ENCODE measurements around the gene HES5. TPM values are rescaled to one million over a fixed set of nuclear protein-coding genes. Genes with fewer than 3 reads are reported as not detected.

Gene HES5
- total and polyA plus RNA-seq, 2 experiments from 2014 or later, result 0.16 to 0.21 TPM

DNA sequence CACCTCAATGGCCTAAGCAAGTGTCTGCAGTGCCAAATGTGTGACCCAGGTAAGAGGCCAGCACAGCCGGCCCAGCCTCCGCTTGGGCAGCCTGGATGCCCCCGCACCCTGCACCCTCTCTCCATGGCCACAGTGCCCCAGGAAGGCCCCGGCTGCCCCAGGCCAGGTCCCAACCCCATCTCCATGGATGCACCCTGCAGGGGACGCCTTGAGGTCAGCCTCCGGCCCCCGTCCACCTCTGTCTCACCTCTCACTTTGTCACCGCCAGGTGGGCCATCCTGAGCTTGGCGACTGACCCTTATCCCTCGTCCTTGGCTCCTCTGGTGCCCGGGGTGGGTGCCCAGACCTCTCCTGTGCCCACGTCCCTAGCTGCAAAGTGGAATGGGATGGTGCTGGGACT, 28.4 kb upstream of the HES5 start:
- Histone ChIP-seq H3K27me3 (ENCODE audit: insufficient read depth) (no peaks in the 10 kb centered on the region), H3K79me2 (replicated peaks; ENCODE audit: insufficient read depth) (no peaks in the 10 kb centered on the region), H3F3A (replicated peaks; ENCODE audit: low read depth) (no peaks in the 10 kb centered on the region), H3K27ac (ENCODE audit: low read depth) (no peak overlapping the region), H3K4me2 (no peak overlapping the region), H3K4me3 (no peak overlapping the region), H3K36me3 (ENCODE audit: insufficient read depth) (no peaks in the 10 kb centered on the region), H2AFZ (no peak overlapping the region), H3K9me2 (ENCODE audit: insufficient read depth) (no peaks in the 10 kb centered on the region), H3K4me1 (ENCODE audit: insufficient read depth) (no peaks in the 10 kb centered on the region), H4K20me1 (replicated peaks; ENCODE audit: insufficient read depth) (no peaks in the 10 kb centered on the region)
- ATAC-seq, result no peak
- peaks cover 7% of the 10 kb centered on the region; the same call in 2 of the 3 replicates for H3K4me1 Mint-ChIP-seq
- no peaks in the 10 kb centered on the region; the same call in 2 of the 3 replicates for H3K36me3 Mint-ChIP-seq (ENCODE audit: low read depth)
- H3K27me3 Mint-ChIP-seq (ENCODE audit: insufficient read depth, low read depth, poor library complexity), result peaks cover 3% of the 10 kb centered on the region
- H3K9me3 Mint-ChIP-seq, result no peaks in the 10 kb centered on the region
- H3K27ac Mint-ChIP-seq, result no peak overlapping the region
- H3K4me3 Mint-ChIP-seq, result no peak overlapping the region
- no peak for DNase-seq (ENCODE audit: low spot score)
- no peak for TF ChIP-seq EZH2phosphoT487 (IDR thresholded peaks at IDR 0.05; ENCODE audit: unreplicated experiment)
- TF ChIP-seq ETS1 (IDR thresholded peaks at IDR 0.05), result no peak
- TF ChIP-seq JUNB (IDR thresholded peaks at IDR 0.05; ENCODE audit: unreplicated experiment), result no peak
- TF ChIP-seq ZNF114 (CRISPR knock-in tag; IDR thresholded peaks at IDR 0.05), result no peak
- TF ChIP-seq ZNF331 (CRISPR knock-in tag; IDR thresholded peaks at IDR 0.05; ENCODE audit: low read depth), result no peak
- TF ChIP-seq NANOG (IDR thresholded peaks at IDR 0.05; ENCODE audit: borderline replicate concordance), result no peak
- no peak for TF ChIP-seq POLR2AphosphoS5 (IDR thresholded peaks at IDR 0.05; ENCODE audit: low read depth)
- TF ChIP-seq REST (IDR thresholded peaks at IDR 0.05; ENCODE audit: unreplicated experiment), result no peak
- no peak for TF ChIP-seq EZH2 (IDR thresholded peaks at IDR 0.05; ENCODE audit: low read depth, unreplicated experiment)

DNA sequence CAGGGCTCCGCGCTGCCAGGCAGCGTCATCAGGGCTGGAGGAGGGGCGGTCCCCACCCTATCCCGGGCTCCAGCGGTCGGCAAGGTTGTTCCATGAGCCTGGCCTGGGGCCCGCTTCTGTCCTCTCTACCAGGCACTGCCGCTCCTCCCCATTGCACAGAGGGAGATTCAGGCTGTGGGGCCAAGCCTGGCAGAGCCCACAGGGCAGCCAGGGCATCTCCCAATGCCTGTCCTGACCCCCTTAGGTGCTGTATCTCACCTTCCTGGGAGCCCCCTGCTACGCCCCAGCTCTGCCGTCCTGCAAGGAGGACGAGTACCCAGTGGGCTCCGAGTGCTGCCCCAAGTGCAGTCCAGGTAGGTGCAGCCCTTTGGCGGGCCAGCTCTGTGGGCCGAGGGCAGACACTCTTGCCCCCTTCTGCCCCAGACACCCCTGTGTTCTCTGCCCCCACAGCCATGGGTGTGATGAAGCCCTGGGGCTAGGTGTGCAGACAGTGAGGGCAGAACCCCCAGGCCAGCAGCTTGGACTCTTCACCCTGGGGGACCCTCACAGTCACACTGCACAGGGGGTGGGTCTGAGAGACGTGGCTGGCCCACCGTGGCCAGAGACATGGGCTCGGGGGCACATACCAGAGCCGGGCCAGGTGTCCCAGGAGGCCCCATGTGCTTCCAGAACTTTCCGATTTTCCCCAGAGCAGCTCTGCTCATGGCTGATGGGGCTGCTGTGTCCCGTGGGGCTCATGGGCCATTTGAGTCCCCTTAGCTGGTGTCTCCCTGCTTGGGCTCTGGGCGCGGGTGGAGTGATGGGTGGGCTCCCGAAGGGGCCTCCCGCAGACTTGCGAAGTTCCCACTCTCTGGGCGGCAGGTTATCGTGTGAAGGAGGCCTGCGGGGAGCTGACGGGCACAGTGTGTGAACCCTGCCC, 27.7 kb upstream of the HES5 start:
- H3K4me1 Mint-ChIP-seq, result peaks cover 7% of the 10 kb centered on the region; the same call in 2 of the 3 replicates
- no peak overlapping the region for H2AFZ ChIP-seq
- no peaks in the 10 kb centered on the region for H3K4me1 ChIP-seq (ENCODE audit: insufficient read depth)
- H3K27ac Mint-ChIP-seq, result no peak overlapping the region
- no peak overlapping the region for H3K27ac ChIP-seq (ENCODE audit: low read depth)
- H3K9me2 ChIP-seq (ENCODE audit: insufficient read depth), result no peaks in the 10 kb centered on the region
- H4K20me1 ChIP-seq (replicated peaks; ENCODE audit: insufficient read depth), result no peaks in the 10 kb centered on the region
- no peak overlapping the region for H3K4me3 ChIP-seq
- H3K79me2 ChIP-seq (replicated peaks; ENCODE audit: insufficient read depth), result no peaks in the 10 kb centered on the region
- H3K36me3 ChIP-seq (ENCODE audit: insufficient read depth), result no peaks in the 10 kb centered on the region
- no peaks in the 10 kb centered on the region for H3K9me3 Mint-ChIP-seq
- no peaks in the 10 kb centered on the region; the same call in 2 of the 3 replicates for H3K36me3 Mint-ChIP-seq (ENCODE audit: low read depth)
- DNase-seq (ENCODE audit: low spot score) (no peak), ATAC-seq (no peak)
- no peak overlapping the region for H3K4me2 ChIP-seq
- no peaks in the 10 kb centered on the region for H3F3A ChIP-seq (replicated peaks; ENCODE audit: low read depth)
- H3K4me3 Mint-ChIP-seq, result no peak overlapping the region
- H3K27me3 ChIP-seq (ENCODE audit: insufficient read depth), result no peaks in the 10 kb centered on the region
- H3K27me3 Mint-ChIP-seq (ENCODE audit: insufficient read depth, low read depth, poor library complexity), result peaks cover 3% of the 10 kb centered on the region
- TF ChIP-seq EZH2phosphoT487 (IDR thresholded peaks at IDR 0.05; ENCODE audit: unreplicated experiment) (no peak), ZNF331 (CRISPR knock-in tag; IDR thresholded peaks at IDR 0.05; ENCODE audit: low read depth) (no peak), POLR2AphosphoS5 (IDR thresholded peaks at IDR 0.05; ENCODE audit: low read depth) (no peak), STAT1 (IDR thresholded peaks at IDR 0.05; ENCODE audit: unreplicated experiment) (no peak), NANOG (IDR thresholded peaks at IDR 0.05; ENCODE audit: borderline replicate concordance) (no peak)
